HepG2 (cell line): ENCODE data around the gene DVL3. TPM values are rescaled to one million over a fixed set of nuclear protein-coding genes. Genes with fewer than 3 reads are reported as not detected.

Source experiments
- ATAC-seq: fragments of 200-7000 bp; cut with Tn5 transposase; 3 replicates; pipeline ENCODE4 v1.9.1; 2020; ENCODE audit warnings: mild to moderate bottlenecking, moderate library complexity
- BruUV-seq: library from RNA; stranded (reverse); fragments of 400-500 nt; replicated peaks from 2 replicates; lab custom pipeline; 2021; lab: Mats Ljungman, UMichigan
- CTCF ChIA-PET: fragments of 300-600 bp; formaldehyde crosslinking; extraction: SDS; loops from one replicate; lab custom pipeline; 2021; ENCODE audit warnings: low total read pairs, inconsistent platforms, low intra/inter-chr PET ratio; lab: Yijun Ruan, JAX
- POLR2A ChIA-PET: fragments of 350-600 bp; sonication (Branson Sonifier 250); formaldehyde crosslinking; loops from one replicate; lab custom pipeline; 2020; ENCODE audit warnings: antibody characterized with exemption, inconsistent platforms; lab: Yijun Ruan, JAX
- DNase-seq: peaks from one replicate; pipeline ENCODE4 v3.0.0-alpha.2; 2015; ENCODE audit warnings: low spot score
- FAIRE-seq: peaks from 3 replicates; lab custom pipeline; 2011; peaks lifted over from hg19 to GRCh38; lab: Jason Lieb, UNC
- H2AFZ ChIP-seq: one replicate; pipeline ENCODE4 v1.6.1; 2011; ENCODE audit warnings: low read length, inconsistent platforms
- H3K27ac ChIP-seq: fragments of 300-600 bp; 3 replicates; pipeline ENCODE4 v1.8.0; 2011; ENCODE audit warnings: mixed run types, mild to moderate bottlenecking, mixed read lengths, low read length, inconsistent platforms; ENCODE audit not compliant: insufficient read depth; ENCODE audit errors: extremely low read length
- H3K27me3 ChIP-seq, 2 experiments: fragments of 200-600 bp in 1 of 2; 2 replicates in 1 of 2; 3 replicates in 1 of 2; pipeline versions ENCODE4 v1.6.0 to v1.8.0; 2011; ENCODE audit warnings: low read length in 2 of 2, mild to moderate bottlenecking in 2 of 2, moderate library complexity in 2 of 2, inconsistent platforms in 1 of 2; ENCODE audit not compliant: insufficient read depth in 2 of 2, control insufficient read depth in 1 of 2
- H3K36me3 ChIP-seq, 2 experiments: fragments of 200-600 bp in 1 of 2; replicated peaks in 1 of 2; 2 replicates in 1 of 2; 3 replicates in 1 of 2; pipeline versions ENCODE4 v1.5.1 to v1.8.0; 2011; ENCODE audit warnings: low read length in 2 of 2, inconsistent platforms in 1 of 2; ENCODE audit not compliant: insufficient read depth in 2 of 2, control insufficient read depth in 1 of 2
- H3K4me1 ChIP-seq: 2 replicates; pipeline ENCODE4 v1.5.1; 2012; ENCODE audit warnings: low read length, inconsistent platforms; ENCODE audit not compliant: insufficient read depth
- H3K4me2 ChIP-seq: 2 replicates; pipeline ENCODE4 v1.6.0; 2011; ENCODE audit warnings: low read depth, low read length, inconsistent platforms
- H3K4me3 ChIP-seq, 3 experiments: fragments of 200-600 bp in 1 of 3; sonication (generic), shearing (Covaris generic) in 1 of 3; replicated peaks in 1 of 3; 2 replicates each; pipeline ENCODE4 v1.5.1; 2011 to 2016; ENCODE audit warnings: low read length in 3 of 3, inconsistent platforms in 2 of 3, low read depth in 2 of 3, mild to moderate bottlenecking in 2 of 3, control low read depth in 1 of 3, mixed read lengths in 1 of 3; ENCODE audit not compliant: insufficient read depth in 1 of 3
- H3K79me2 ChIP-seq: one replicate; pipeline ENCODE4 v1.6.1; 2011; ENCODE audit warnings: low read length, inconsistent platforms; ENCODE audit not compliant: insufficient read depth
- H3K9ac ChIP-seq: 2 replicates; pipeline ENCODE4 v1.6.0; 2011; ENCODE audit warnings: mild to moderate bottlenecking, low read depth, low read length, inconsistent platforms; ENCODE audit not compliant: insufficient read depth
- H3K9me3 ChIP-seq: 2 replicates; pipeline ENCODE4 v1.5.1; 2012; ENCODE audit warnings: mild to moderate bottlenecking, low read length
- H4K20me1 ChIP-seq: 2 replicates; pipeline ENCODE4 v1.6.0; 2011; ENCODE audit warnings: inconsistent platforms, mild to moderate bottlenecking, low read length, moderate library complexity; ENCODE audit not compliant: insufficient read depth
- DNMT1 ChIP-seq: sonication (generic); formaldehyde crosslinking; IDR thresholded peaks from 2 replicates; pipeline ENCODE4 v1.5.1; 2020; ENCODE audit warnings: mild to moderate bottlenecking, missing genetic modification reagents
- KDM2A ChIP-seq: sonication (generic); formaldehyde crosslinking; IDR thresholded peaks from 2 replicates; pipeline ENCODE4 v1.4.0; 2020; ENCODE audit warnings: low read depth, missing genetic modification reagents, borderline replicate concordance
- MTF2 ChIP-seq: sonication (generic); formaldehyde crosslinking; IDR thresholded peaks from 2 replicates; pipeline ENCODE4 v1.5.0; 2020; ENCODE audit warnings: missing genetic modification reagents, borderline replicate concordance
- NFE2 ChIP-seq: sonication (generic); formaldehyde crosslinking; IDR thresholded peaks from 2 replicates; pipeline ENCODE4 v1.4.0; 2020; ENCODE audit warnings: missing genetic modification reagents
- ONECUT2 ChIP-seq: sonication (generic); formaldehyde crosslinking; IDR thresholded peaks from 2 replicates; pipeline ENCODE4 v1.4.0; 2020; ENCODE audit warnings: missing genetic modification reagents
- SIX1 ChIP-seq: sonication (generic); formaldehyde crosslinking; IDR thresholded peaks from 2 replicates; pipeline ENCODE4 v1.4.0; 2020; ENCODE audit warnings: missing genetic modification reagents, borderline replicate concordance
- SNAPC2 ChIP-seq: sonication (generic); formaldehyde crosslinking; IDR thresholded peaks from 2 replicates; pipeline ENCODE4 v1.8.1; 2022; ENCODE audit warnings: mild to moderate bottlenecking, missing genetic modification reagents
- TP53 ChIP-seq: sonication (generic); formaldehyde crosslinking; conservative IDR thresholded peaks from 2 replicates; pipeline ENCODE4 v1.4.0; 2020; ENCODE audit warnings: missing genetic modification reagents
- YEATS2 ChIP-seq: sonication (generic); formaldehyde crosslinking; IDR thresholded peaks from 2 replicates; pipeline ENCODE4 v1.4.0; 2020; ENCODE audit warnings: missing genetic modification reagents, borderline replicate concordance
- ZFP36 ChIP-seq: fragments of 150-350 bp; IDR thresholded peaks from 2 replicates; pipeline ENCODE4 v1.6.1; 2018; ENCODE audit warnings: borderline replicate concordance, low read length, low read depth; ENCODE audit not compliant: partially characterized antibody
- ZNF3 ChIP-seq: IDR thresholded peaks from 2 replicates; pipeline ENCODE4 v1.7.0; 2017; ENCODE audit warnings: inconsistent platforms
- WGBS: methylation state at CpG from one replicate; pipeline ENCODE4 v1.1.6; 2017; ENCODE audit warnings: low lambda C conversion rate; 5-methylcytosine and 5-hydroxymethylcytosine counted together
- in situ Hi-C: cut with HindIII; loops from 2 replicates; pipeline ENCODE4 v1.10.0; 2017; ENCODE audit warnings: low pct_unique_long_range_greater_than_20kb; ENCODE audit not compliant: extremely low pct_ligation_motif_present
- intact Hi-C: fragments of 100-400 bp; cut with micrococcal nuclease; formaldehyde crosslinking; loops from one replicate; pipeline ENCODE4 v1.10.0; 2022; ENCODE audit not compliant: unreplicated experiment
- polyA plus RNA-seq, 8 experiments: library from polyadenylated mRNA; depleted of rRNA in 3 of 8; stranded (reverse) in 7 of 8; unstranded in 1 of 8; fragments of >200 nt; fragmentation: Illumina TruSeq in 4 of 8; extraction: Trizol in 4 of 8; gene quantifications; 2 replicates each; pipeline versions ENCODE4 v1.2.1 to v1.2.3, GENCODE V29; 2011 to 2016; ENCODE audit warnings: low read depth in 4 of 8, missing spikeins in 1 of 8, mixed read lengths in 1 of 8; ENCODE audit not compliant: insufficient read depth in 1 of 8
- total RNA-seq, 5 experiments: library from RNA; depleted of rRNA; stranded (reverse); fragments of >200 nt; fragmentation: Illumina TruSeq; extraction: Trizol; gene quantifications; 2 replicates each; pipeline ENCODE4 v1.2.3, GENCODE V29; 2016; ENCODE audit warnings: low read depth in 1 of 5
- TF ChIP-seq, protein P1 (sequence below): sonication (generic); formaldehyde crosslinking; IDR thresholded peaks from 2 replicates; pipeline ENCODE4 v1.4.0; 2020; ENCODE audit warnings: missing genetic modification reagents
- TF ChIP-seq, protein P2 (sequence below): IDR thresholded peaks from 2 replicates; pipeline ENCODE4 v1.6.1; 2016; ENCODE audit warnings: control low read depth
- TF ChIP-seq, protein P3 (sequence below): sonication (generic); formaldehyde crosslinking; IDR thresholded peaks from 2 replicates; pipeline ENCODE4 v1.5.1; 2020; ENCODE audit warnings: missing genetic modification reagents, mild to moderate bottlenecking, borderline replicate concordance
- TF ChIP-seq, protein P4 (sequence below): sonication (generic); formaldehyde crosslinking; IDR thresholded peaks from 2 replicates; pipeline ENCODE4 v1.5.1; 2020; ENCODE audit warnings: mild to moderate bottlenecking, missing genetic modification reagents, moderate library complexity

DVL3 gene
- total and polyA plus RNA-seq, 2 of the 13 experiments (the other 11 are each of a cell fraction or from before 2014, with no cell fraction given): 29.0 to 36.1 TPM

DNA sequence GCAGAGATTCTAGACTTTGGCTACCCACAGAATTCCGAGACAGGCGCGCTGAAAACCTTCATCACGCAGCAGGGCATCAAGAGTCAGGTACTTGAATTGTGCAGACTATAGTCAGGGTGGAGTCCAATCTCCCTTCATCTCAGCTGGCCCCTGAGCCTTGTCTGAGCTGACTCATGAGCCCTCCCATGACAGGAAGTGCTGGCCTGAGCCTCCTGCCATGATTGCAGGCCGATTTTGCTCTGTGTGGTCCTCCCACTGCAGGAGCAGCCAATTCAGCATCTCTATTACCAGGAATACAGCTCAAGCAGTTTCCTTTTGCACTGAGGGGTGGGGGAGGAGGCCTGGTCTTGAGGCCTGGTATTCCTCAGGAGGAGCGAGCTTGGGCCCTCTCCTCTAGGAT lies 25.0 kb downstream of the DVL3 start (continued):
- TF ChIP-seq, protein P1, sequence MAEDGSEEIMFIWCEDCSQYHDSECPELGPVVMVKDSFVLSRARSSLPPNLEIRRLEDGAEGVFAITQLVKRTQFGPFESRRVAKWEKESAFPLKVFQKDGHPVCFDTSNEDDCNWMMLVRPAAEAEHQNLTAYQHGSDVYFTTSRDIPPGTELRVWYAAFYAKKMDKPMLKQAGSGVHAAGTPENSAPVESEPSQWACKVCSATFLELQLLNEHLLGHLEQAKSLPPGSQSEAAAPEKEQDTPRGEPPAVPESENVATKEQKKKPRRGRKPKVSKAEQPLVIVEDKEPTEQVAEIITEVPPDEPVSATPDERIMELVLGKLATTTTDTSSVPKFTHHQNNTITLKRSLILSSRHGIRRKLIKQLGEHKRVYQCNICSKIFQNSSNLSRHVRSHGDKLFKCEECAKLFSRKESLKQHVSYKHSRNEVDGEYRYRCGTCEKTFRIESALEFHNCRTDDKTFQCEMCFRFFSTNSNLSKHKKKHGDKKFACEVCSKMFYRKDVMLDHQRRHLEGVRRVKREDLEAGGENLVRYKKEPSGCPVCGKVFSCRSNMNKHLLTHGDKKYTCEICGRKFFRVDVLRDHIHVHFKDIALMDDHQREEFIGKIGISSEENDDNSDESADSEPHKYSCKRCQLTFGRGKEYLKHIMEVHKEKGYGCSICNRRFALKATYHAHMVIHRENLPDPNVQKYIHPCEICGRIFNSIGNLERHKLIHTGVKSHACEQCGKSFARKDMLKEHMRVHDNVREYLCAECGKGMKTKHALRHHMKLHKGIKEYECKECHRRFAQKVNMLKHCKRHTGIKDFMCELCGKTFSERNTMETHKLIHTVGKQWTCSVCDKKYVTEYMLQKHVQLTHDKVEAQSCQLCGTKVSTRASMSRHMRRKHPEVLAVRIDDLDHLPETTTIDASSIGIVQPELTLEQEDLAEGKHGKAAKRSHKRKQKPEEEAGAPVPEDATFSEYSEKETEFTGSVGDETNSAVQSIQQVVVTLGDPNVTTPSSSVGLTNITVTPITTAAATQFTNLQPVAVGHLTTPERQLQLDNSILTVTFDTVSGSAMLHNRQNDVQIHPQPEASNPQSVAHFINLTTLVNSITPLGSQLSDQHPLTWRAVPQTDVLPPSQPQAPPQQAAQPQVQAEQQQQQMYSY: no peak
- TF ChIP-seq TP53 (CRISPR knock-in tag) (no peak), KDM2A (no peak), DNMT1 (no peak), MTF2 (CRISPR knock-in tag) (no peak)
- TF ChIP-seq, protein P2, sequence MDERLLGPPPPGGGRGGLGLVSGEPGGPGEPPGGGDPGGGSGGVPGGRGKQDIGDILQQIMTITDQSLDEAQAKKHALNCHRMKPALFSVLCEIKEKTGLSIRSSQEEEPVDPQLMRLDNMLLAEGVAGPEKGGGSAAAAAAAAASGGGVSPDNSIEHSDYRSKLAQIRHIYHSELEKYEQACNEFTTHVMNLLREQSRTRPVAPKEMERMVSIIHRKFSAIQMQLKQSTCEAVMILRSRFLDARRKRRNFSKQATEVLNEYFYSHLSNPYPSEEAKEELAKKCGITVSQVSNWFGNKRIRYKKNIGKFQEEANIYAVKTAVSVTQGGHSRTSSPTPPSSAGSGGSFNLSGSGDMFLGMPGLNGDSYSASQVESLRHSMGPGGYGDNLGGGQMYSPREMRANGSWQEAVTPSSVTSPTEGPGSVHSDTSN (CRISPR knock-in tag): no peak

DNA sequence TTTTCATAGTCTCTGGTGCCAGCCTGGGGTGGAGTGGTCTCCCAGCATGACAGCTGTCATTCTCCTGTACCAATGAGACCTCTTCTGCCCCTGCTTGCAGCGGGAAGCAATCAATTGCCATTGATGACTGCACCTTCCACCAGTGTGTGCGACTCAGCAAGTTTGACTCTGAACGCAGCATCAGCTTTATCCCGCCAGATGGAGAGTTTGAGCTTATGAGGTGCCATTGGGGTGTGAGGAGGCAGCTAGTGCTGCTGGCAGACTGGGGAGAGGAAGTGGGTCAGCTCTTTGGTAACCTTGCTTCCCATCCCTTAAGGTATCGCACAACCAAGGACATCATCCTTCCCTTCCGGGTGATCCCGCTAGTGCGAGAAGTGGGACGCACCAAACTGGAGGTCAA lies 26.4 kb downstream of the DVL3 start:
- Histone ChIP-seq H3K36me3 (peaks cover 55 to 70% of the 10 kb centered on the region in 2 experiments), H3K27me3 (no peaks in the 10 kb centered on the region; a peak in 1 of 5 replicates), H2AFZ (no peak overlapping the region), H3K9ac (no peak overlapping the region), H3K4me1 (peaks cover 17% of the 10 kb centered on the region), H3K79me2 (peaks cover 10% of the 10 kb centered on the region), H3K4me2 (no peak overlapping the region), H4K20me1 (peaks cover 1% of the 10 kb centered on the region), H3K9me3 (no peaks in the 10 kb centered on the region), H3K4me3 (no peak overlapping the region), H3K27ac (no peak overlapping the region)
- intact Hi-C loops: no loop called here
- 93% methylated on average over 9 of the region's 9 CpGs for WGBS
- ATAC-seq: no peak
- no TSS peak for BruUV-seq
- ChIA-PET POLR2A (no interaction called here), CTCF (no interaction called here)
- no peak for DNase-seq
- in situ Hi-C loops: no loop called here
- FAIRE-seq: no peak
- no peak for TF ChIP-seq ONECUT2 (CRISPR knock-in tag)
- TF ChIP-seq, protein P3, sequence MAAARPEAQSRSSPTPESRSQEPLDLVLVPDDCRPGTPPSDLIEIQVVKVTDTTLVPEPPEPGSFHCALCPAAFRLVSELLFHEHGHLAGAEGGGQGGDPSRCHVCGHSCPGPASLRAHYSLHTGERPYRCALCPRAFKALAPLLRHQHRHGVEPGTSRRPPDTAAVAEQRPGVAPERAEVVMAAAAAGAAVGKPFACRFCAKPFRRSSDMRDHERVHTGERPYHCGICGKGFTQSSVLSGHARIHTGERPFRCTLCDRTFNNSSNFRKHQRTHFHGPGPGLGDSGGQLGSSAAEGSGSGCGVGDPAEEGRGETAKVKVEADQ (CRISPR knock-in tag): no peak
- TF ChIP-seq YEATS2 (CRISPR knock-in tag): no peak
- TF ChIP-seq ZFP36: no peak
- no peak for TF ChIP-seq ZNF3
- TF ChIP-seq, protein P4, sequence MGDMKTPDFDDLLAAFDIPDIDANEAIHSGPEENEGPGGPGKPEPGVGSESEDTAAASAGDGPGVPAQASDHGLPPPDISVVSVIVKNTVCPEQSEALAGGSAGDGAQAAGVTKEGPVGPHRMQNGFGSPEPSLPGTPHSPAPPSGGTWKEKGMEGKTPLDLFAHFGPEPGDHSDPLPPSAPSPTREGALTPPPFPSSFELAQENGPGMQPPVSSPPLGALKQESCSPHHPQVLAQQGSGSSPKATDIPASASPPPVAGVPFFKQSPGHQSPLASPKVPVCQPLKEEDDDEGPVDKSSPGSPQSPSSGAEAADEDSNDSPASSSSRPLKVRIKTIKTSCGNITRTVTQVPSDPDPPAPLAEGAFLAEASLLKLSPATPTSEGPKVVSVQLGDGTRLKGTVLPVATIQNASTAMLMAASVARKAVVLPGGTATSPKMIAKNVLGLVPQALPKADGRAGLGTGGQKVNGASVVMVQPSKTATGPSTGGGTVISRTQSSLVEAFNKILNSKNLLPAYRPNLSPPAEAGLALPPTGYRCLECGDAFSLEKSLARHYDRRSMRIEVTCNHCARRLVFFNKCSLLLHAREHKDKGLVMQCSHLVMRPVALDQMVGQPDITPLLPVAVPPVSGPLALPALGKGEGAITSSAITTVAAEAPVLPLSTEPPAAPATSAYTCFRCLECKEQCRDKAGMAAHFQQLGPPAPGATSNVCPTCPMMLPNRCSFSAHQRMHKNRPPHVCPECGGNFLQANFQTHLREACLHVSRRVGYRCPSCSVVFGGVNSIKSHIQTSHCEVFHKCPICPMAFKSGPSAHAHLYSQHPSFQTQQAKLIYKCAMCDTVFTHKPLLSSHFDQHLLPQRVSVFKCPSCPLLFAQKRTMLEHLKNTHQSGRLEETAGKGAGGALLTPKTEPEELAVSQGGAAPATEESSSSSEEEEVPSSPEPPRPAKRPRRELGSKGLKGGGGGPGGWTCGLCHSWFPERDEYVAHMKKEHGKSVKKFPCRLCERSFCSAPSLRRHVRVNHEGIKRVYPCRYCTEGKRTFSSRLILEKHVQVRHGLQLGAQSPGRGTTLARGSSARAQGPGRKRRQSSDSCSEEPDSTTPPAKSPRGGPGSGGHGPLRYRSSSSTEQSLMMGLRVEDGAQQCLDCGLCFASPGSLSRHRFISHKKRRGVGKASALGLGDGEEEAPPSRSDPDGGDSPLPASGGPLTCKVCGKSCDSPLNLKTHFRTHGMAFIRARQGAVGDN (CRISPR knock-in tag): no peak
- no peak for TF ChIP-seq NFE2 (CRISPR knock-in tag)
- TF ChIP-seq SIX1 (CRISPR knock-in tag): no peak
- no peak for TF ChIP-seq SNAPC2 (CRISPR knock-in tag)
